ENCODE results near the gene KCNA5.

KCNA5 gene

DNA sequence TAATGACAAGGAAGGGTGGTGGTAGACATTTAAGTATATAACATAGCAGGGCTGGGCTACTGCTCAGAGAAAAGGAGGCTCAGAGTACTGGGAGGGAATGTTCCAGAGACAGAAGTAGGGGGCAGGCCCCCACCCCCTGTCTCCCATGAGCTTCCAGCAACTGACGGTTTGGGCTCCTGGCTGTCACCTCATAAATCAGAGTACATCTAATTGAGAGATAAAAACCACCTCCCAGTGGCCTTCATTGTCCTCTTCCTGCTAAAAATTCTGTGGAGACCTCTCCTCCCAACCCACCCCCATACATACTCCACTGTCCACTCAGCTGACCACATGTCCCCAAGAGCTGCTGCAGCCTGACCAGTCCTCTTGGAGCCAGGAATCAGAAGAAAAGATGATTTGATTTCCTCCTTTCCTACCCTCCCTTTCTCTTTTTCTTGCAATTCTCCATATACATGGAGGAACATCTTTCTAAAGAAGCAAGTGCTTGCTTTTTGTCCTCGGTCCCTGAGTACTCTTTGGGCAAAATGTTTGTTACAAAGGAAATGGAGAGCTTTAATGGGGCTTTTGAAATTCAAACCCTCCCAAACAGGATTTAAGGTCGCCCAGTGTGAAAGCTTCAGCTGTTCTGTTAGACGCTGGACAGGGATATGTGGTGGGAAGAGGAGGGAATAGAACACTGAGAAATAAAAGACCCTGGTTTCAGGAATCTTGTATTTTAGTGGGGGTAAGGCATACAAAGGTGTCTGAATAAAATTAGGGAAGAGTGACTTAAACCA lies 16.4 kb upstream of the KCNA5 start:
- no peak for DNase-seq (ENCODE audit: low read depth)

GRCh38 chr12:5030066-5030465 lies 13.6 kb upstream of the KCNA5 start:
- no peak for DNase-seq (ENCODE audit: low read depth)

- DNase-seq (ENCODE audit: low read depth), result no peak
Observed at GRCh38 chr12:5031242-5031641, 12.4 kb upstream of the KCNA5 start.

DNA sequence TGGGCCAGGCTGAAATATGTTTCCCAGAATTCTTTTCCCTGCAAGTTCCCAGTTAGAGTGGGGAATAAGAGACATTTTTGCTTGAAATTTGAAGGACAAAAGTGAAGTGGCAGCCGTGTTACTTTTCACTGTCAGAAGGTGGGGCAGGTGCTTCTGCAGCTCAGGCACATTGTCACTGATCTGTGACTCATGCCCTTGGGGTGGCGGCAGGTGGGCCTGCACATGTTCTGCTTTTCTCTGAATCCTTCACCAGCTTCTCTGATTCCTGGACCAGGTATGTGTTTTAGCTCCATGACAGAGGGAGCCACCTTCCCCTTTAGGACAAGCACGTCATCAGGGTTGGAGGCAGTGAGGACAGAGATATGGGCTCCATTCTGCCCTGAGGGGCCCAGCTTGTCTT lies 11.7 kb upstream of the KCNA5 start:
- DNase-seq (ENCODE audit: low read depth), result no peak

DNA sequence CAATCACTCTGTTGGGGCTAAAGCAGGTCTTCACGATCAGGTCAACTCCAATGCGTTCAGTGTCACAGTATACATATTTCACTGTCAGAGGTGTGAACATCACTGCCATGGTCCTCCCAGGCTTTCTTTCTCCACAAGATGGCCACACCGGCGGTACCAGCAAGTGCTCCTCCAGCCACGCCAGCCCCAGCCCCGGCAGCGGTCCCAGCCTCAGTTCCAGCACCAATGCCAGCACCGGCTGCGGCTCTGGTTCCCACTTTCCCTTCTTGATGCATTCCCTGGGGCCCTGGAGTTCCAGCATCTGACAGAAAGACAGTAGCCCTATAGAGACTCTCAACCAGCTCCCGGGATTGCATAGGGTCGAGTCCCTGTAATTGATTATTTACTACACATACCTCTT lies 10.9 kb upstream of the KCNA5 start:
- no peak for DNase-seq (ENCODE audit: low read depth)

GRCh38 chr12:5033883-5034282 lies 9.8 kb upstream of the KCNA5 start:
- DNase-seq (ENCODE audit: low read depth), result no peak

DNA sequence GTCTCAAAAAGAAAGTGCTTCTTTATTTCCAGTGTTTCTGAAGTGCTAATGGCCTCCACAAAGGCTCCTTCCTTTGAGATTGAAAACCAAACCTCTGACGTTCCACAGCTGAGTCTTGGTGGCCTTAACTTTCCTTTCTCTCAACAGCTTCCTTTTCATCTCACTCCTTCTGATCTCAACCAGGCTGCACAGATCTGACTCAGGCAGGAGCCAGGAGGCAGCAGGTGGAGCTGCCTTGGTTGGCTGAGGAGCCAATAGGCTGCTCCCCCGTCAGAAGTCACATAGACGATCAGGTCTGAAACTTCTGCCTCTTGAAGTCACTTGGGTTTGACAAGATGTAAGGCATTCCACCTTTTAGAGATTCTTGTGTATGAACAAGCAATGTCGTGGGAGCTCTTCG lies 9.1 kb upstream of the KCNA5 start:
- no peak for DNase-seq (ENCODE audit: low read depth)

DNA sequence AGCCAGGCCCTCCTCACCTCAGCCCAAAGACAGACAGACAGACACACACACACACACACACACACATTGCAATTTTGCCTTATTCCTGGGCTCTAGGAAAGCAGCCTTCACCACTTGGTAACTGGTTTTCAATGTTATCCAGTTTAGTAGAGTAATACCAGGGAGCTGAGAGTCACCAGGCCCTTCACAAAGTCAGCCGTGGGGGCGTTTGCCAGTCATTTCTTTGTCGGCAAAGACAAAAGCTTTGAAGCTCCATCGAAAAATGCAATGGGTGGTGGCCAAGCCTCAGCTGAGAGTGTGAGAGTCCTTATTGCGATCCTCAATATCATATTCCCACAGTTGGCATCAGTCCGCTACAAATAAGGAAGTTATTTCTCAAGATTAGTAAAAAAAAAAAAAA lies 8.1 kb upstream of the KCNA5 start:
- DNase-seq (ENCODE audit: low read depth), result no peak

DNA sequence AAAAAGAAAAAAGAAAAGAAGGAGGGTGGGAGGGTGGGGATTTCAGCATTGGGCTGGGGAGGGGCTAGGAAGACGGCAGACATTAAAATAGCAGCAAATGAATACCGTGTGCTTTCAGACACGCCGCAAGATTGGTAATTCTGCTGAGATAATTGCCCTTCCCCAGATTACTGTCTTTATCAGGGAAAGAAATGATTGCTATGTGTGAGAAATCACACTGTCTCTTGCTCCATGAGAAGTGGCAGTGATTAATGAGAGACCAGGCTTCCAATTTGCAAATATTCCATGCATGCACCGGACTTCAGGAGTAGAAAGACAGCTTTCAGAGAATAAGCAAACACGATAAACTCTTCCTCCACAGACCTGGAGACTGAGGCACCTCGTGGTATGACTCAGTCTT lies 7.6 kb upstream of the KCNA5 start:
- DNase-seq (ENCODE audit: low read depth), result no peak

DNA sequence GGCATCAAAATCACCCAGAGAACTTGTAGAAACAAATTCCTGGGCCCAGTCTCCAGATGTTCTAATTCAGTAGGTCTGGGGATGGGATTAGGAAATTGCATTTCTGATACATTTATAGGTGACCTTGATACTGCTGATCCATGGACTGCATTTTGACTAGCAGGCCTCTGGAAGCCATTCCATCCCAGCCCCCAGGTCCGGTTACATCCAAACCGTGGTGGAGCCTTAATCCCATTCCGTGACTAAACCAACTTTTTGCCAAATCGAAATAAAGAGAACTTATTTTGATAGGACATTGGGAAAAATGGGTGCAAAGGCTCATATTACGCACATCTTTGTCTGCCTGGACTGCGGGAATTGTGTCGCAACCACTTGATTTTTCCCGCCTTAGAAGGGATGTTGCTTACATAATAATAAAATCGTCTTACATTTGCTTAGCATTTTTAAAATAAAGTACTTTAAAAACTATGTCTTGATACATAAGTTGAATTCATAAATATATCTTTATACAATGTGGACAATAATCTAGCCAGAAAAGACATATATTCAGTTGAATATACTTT lies 5.8 kb upstream of the KCNA5 start:
- no peak for DNase-seq (ENCODE audit: low read depth)

DNA sequence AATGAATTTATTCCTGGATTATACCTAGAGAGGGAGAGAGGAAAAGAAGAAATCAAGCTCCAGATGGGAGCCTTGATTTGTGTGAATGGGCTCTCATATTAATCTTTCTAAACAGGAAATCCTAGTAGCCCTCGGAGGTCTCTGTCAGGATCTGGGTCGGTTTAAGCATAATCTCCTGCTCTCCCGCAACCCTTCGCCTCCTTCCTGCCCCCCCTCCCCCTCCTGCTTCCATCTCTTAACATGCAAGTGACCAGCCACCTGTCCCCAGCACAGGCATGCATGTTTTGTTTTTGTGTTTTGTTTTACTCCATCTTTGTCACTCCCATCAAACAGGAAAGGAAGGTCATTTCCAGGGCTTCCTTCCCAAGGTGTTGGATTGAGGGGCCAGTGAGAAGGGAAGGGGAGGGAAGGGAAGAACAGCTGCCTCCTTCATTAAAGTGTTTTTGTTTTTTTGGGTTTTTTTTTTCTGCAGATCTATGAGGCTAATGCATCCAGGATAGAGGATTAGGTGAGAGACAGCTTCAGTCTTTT lies 4.8 kb upstream of the KCNA5 start:
- DNase-seq (ENCODE audit: low read depth), result no peak

DNA sequence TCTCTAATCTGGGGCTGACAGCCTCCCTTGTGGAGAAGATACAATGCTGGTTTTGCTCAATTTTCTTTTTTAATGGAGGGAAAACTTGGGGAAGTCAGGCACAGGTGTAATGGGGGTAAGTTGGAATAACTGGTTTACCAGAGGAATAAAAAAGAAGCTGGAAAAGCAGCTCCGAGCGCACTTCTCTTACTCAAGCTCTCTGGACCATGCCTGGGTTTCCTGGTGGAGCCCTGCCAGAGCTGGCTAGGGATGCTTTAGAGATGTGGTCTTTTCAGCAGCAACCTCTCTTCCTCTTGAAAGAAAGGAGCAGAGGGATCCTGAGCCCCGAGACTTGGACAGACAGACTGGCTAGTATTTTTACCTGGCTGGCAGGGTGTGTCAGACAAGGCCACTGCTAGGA lies 3.9 kb upstream of the KCNA5 start:
- no peak for DNase-seq (ENCODE audit: low read depth)

DNA sequence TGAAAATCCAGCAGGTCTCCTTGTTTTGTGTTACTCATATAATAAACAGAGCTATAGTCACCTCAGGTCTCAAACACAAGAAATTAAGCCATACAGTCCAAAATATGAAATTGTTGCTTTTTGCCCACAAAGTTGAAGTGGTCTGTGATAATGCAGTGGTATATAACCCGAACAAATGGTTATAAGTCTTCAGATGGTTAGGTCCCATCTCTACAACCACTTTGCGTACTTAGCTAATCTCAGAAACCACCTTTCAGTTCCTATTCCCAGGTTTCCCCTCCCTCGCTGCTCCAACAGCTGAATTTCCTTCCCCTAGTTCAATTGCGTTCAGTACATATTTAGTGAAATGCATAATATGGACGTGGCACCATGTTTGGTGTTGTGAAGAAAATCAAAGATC lies 3.3 kb upstream of the KCNA5 start:
- DNase-seq (ENCODE audit: low read depth), result no peak

GRCh38 chr12:5044420-5045295 lies 979 bp downstream of the KCNA5 start:
- no peak for DNase-seq (ENCODE audit: low read depth)

DNA sequence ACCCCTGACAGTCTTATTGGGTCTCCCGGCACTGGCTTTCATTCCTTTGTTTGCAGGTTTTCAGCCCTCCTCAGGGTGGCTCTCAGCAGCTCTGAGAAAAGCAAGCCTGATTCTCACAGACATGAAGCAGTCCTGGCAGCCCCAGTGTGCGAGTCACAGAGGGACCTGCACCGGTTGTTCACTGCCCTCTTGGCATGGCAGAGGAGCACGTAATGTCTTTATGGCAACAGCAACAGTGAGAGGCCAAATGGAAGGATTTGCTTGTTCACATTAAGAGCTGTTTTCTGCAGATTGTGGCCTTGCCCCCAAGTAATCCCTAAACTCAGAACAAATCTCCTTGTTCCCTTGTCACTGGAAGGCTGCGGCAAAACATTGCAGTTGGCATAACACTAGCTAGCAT lies 3.4 kb downstream of the KCNA5 start:
- no peak for DNase-seq (ENCODE audit: low read depth)

- no peak for DNase-seq (ENCODE audit: low read depth)
Observed at GRCh38 chr12:5047729-5048128, 4.0 kb downstream of the KCNA5 start.

DNA sequence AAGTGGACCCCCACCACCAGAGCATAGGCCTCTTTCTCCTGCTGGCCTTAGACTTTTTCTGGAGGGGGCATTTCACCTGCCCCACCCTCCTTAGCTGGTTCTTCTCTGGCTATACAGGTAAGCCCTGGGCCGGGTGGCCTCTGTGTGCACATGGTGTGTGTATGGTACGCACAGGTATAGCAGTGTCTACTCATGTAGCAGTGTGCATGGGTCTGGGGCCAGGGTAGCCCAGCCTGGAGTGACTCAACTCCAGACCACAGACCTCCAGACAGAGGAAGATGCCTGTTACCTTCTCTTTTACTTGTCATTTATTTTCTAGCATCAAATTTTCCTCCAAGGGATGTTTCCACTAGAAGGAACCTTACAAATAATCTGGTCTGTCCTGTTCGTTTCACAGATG lies 6.9 kb downstream of the KCNA5 start:
- no peak for DNase-seq (ENCODE audit: low read depth)

GRCh38 chr12:5051334-5051733 lies 7.7 kb downstream of the KCNA5 start:
- no peak for DNase-seq (ENCODE audit: low read depth)

GRCh38 chr12:5051913-5052312 lies 8.2 kb downstream of the KCNA5 start:
- DNase-seq (ENCODE audit: low read depth), result no peak

GRCh38 chr12:5052348-5052747 lies 8.7 kb downstream of the KCNA5 start:
- DNase-seq (ENCODE audit: low read depth), result no peak

GRCh38 chr12:5059358-5059757 lies 15.7 kb downstream of the KCNA5 start:
- no peak for DNase-seq (ENCODE audit: low read depth)

DNA sequence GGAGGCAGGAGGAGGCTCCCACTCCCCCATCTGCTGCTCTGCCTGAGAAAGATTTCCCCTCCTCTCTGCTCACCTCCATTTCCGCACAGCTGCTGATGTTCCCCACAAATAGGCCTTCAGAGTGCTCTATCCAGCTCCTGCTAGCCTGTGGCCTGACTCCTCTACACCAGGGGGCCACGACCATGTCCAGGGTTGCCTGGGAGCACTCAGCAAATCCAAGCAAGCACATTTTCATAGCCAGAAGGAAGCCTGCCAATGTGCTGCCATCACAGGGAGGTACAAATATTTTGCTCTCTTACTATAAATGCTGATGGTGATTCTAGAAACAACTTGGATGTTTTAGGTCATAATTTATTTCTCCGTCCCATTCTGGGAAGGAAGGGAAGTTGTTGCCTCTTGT lies 17.3 kb downstream of the KCNA5 start:
- DNase-seq (ENCODE audit: low read depth), result no peak

- DNase-seq (ENCODE audit: low read depth), result no peak
Observed at GRCh38 chr12:5063149-5063548, 19.5 kb downstream of the KCNA5 start.

Data from activated T-helper 9 cell treated with anti-CD3 and anti-CD28 coated beads, Interleukin-2, amount 50 U/mL, for 16 hours (primary cell).